GM12892 (cell line): ENCODE data around the gene TNNT3.

Source experiments
- POLR2A ChIP-seq: IDR thresholded peaks from 2 replicates; pipeline ENCODE4 v1.6.1; 2011; ENCODE audit warnings: low read depth, low read length, control low read depth
- POLR2AphosphoS5 ChIP-seq: IDR thresholded peaks from 2 replicates; pipeline ENCODE4 v1.6.1; 2011; ENCODE audit warnings: low read depth, low read length, control low read depth

DNA sequence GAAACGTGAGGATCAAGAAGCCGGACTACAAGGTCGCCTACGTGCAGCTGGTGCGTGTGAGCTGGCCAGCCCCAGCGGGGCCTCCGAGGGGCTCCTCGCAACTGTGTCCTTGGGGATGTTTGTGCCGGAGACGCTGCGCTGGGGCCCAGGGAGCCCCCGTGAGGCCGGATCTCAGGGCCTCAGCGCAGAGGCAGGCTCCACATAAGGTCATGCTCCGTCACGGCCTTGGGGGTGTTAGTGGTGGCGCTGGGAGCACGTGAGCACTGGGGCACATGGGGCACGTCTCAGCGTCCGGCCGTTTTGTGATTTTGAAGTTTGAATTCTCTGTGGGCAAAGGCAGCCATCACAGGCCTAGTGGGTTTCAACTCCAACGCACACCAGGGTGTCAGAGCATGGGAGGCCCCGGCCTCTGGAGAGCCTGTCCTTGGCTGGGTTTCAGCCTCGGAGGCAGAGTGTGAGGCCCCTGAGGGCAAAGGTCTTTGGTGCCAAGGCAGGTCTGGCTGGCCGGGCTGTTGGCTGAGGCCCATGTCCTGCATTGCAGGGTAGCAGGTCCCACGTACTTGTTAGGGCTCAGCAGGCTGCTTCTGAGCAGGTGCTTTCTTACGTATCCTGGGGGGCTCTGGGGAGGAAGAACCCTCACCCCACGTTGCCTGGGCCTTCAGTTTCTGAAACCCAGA lies 33.4 kb downstream of the TNNT3 start:
- TF ChIP-seq POLR2AphosphoS5: no peak
- TF ChIP-seq POLR2A: no peak
